Stimulated activated CD8-positive, alpha-beta memory T cell treated with anti-CD3 and anti-CD28 coated beads, Interleukin-7, amount 100 ng/mL, for 4 hours (primary cell): ENCODE results near the gene RNF180.

Experiments
- DNase-seq, 2 donors: peaks; one replicate each; pipeline ENCODE4 v3.0.0-alpha.2; 2020; ENCODE audit warnings: low read depth in 2 of 2

Gene RNF180, protein sequence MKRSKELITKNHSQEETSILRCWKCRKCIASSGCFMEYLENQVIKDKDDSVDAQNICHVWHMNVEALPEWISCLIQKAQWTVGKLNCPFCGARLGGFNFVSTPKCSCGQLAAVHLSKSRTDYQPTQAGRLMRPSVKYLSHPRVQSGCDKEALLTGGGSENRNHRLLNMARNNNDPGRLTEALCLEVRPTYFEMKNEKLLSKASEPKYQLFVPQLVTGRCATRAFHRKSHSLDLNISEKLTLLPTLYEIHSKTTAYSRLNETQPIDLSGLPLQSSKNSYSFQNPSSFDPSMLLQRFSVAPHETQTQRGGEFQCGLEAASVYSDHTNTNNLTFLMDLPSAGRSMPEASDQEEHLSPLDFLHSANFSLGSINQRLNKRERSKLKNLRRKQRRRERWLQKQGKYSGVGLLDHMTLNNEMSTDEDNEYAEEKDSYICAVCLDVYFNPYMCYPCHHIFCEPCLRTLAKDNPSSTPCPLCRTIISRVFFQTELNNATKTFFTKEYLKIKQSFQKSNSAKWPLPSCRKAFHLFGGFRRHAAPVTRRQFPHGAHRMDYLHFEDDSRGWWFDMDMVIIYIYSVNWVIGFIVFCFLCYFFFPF

DNA sequence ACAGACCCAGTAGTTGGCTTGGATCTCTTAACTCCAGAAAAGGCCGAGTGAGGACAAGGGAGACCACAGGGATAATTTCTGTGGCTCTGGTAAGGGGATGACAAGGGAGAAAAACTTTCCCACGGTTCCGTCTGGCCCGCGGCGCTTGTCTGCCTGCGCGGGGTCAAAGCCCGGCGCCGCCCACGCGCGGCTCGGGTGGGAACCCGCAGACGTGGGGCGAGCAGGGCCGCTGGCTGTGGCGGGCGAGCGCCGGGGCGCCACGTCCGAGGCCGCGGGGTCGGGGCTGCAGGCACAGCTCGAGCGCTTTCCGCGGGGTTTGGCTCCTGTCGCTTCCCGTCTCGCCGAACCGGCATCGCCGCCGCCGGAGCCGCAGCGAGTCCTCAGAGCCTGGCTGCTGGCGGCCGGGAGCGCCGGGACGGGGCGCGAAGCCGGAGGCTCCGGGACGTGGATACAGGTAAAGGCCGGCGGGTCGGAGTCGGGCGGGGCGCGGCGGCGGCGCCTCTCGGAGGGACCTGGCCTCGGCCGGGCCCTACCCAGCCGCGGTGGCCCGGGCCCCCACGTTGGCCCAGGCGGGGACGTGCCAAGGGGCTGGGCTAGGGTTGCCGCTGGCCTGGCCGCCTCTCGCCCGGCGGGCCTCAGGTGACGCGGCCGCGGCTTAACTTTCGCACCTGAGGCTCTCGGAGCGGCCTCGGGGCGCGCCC, at the start of gene RNF180:
RNF180 (plus strand) TSS at position 344 of the 701 bp plus-strand sequence. CDS start 34,965 bp downstream, outside the sequence.
- no peak for DNase-seq

DNA sequence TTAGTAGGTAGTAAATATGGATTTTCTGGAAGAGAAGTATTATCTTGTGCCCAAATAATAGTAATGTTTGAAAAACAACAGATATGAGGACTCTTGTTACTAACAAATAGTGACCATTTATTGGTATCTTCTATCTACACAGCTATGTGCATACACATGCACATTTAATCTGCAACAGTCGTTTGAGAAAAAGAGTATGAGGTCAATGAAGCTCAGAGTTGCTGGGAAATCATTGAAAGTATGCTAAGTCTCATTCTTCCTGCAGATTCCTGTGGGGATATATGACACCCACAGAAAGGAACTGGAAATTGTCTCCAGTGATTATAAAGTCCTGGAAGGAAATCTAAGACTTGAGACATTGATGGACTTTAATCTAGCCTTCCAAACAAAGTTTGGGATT, 40.1 kb upstream of the RNF180 start:
- no peak for DNase-seq

DNA sequence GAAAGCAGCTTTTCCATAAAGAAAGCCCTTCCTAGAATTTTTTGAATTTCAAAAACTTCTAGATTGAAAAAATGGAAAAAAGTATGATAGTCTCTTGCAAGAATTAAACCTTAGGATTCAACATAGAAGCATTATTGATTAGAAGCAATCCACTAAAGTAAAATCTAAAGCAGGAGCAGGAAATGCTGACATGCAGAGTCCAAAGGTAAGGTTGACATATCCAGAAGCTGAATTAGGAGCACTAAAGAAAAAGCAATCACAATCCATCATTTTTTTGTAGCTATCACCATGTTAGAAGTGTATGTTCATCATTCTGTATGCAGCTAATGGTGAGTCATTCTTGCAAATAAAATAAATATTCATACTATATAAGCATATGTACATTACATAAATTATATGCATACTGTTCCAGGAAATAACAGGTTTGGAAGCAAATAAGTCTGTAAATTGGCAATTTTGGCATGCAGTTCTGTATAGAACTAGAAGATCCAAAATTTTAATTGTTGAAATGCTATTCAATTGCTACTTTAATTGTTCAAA, 39.4 kb upstream of the RNF180 start:
- no peak for DNase-seq

DNA sequence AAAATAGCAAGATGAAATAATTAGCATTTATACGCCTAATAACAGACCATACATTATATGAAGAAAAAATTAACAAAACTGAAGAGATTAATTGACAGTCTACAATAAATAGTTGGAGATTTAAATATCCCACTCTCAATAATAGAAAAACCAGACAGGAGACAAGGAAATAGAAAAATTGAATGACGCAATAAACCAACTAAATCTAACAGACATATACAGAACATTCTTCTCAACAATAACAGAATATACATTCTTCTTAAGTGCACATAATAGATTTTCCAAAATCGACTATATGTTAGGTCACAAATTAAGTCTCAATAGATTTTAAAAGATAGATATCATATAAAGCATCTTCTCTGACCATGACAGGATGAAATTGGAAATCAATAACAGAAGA, 25.6 kb upstream of the RNF180 start:
- DNase-seq = no peak

DNA sequence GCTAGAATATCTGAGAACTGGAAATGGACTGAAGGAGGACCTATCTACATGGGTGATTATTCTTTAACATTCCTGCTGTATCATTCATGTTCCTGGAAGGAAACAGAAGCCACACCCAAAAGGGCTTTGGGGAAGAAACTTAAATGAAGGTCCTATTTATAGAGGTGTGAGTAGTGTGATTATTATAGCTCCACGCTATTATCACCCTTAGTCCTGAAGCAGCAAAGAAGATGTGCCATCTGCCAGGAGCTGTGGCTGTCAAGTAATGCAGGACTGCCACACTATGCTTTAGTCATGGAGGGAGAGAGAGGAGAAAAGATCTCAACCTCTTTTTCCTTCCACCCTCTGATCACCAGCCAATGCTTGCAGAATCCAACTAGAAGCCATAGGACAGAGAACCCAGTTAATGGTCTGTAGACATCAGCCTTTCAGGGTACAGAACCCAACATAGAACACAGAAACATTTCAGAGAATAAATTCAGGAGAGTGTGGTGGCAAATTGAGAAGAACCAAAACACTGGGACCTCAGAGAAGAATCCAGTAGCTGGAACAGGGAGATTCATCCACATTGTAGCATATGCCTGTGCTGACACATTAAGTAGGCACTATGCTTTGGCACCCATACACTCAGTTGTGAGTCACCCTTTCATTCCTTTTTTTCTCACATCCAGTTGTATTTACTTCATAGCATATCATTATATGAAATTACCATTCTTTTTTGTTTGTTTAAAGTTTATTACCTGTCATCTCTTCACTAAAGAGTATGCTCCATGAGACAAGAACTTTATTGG, 21.0 kb upstream of the RNF180 start:
- no peak for DNase-seq

DNA sequence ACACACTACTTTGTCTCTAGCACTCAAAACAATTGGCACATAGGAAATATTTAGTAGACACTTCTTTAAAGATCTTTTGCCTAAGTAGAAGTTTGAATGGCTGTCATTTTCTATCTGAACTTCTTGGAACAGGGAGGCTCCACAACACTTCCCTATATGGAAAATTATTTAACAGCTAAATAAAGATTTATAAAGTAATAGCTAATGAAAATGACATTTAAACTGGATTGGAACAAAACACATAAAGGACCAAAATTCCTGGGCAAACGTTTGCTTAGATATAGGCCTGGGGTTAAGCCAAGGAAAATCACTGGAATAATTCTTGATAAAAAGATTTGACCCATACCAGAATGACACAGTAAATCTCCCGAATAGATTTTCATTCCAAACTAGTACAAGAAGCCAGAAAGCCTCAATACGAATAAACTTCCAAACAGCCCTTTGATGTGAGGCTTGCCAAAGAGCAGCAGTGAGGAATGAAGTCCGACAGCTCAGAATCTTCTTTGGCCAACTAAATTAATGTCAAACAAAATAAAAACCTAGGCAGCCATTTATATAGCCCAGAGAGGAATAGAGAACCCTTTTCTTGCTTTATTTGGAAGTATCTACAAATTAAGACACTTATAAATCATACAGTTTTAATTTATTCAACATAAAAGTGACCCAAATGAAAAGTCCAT, 20.3 kb upstream of the RNF180 start:
- no peak for DNase-seq

DNA sequence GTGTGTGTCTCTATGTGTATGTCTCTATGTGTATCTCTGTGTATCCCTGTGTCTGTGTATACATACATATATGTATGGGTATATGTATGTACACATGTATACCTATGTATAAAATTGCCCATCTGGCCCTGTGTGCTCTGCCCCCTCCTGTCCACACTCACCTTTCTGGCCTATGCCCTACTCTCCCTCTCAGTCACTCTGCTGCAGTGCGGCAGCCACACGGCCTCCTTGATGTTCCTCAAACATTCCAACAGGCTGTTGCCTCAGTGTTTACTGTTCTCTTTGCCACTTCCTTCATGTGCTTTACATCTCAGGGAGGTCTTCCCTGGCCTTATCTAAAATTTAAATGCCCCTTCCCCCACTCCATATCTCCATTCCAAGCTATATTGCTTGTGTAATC, 18.3 kb upstream of the RNF180 start:
- DNase-seq = no peak

DNA sequence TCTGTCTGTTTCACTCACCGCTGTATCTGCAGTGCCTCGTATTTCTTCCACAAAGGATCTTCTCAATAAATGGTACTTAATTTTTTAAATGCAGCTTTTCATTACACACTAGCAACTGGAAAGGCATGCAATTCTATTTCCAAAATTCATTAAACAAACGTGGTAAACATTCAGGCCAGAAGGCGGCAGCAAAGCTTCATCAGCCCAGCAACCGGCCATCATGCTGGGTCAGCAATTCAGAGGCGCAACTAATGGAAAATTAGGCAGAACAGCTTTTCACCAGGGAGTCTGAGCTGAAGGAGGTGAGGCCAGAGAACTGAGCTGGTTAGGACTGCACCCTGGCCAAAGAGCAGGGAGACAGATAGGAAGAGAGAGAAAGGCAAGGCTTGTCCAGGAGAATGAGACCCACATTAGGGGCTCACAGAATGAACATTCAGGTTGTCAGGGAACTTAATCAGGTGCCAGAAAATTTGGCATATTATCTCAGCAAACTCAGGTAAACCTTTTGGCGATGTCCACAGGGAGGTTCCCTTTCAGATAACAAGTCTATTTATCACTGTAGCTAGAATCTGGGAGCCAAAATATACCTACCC, 17.7 kb upstream of the RNF180 start:
- DNase-seq = no peak

DNA sequence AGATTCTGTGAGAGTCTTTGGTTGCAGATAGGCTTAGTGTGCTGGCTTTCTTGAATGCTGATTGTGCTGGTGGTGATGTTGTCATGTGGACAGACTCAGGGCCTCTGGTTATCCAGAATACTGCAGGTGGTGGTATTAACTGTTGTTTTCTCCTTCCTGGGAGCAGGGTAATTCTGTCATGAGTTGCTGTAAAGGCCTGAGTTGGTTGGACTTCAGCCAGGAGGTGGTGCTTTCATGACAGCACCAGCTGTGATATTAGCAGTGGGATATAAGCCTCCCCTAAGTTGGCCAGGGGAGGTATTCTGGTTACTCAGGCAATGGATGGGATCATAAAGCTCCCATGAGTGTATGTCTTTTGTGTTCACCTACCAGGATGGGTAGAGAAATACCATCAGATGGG, 16.4 kb upstream of the RNF180 start:
- DNase-seq = no peak

DNA sequence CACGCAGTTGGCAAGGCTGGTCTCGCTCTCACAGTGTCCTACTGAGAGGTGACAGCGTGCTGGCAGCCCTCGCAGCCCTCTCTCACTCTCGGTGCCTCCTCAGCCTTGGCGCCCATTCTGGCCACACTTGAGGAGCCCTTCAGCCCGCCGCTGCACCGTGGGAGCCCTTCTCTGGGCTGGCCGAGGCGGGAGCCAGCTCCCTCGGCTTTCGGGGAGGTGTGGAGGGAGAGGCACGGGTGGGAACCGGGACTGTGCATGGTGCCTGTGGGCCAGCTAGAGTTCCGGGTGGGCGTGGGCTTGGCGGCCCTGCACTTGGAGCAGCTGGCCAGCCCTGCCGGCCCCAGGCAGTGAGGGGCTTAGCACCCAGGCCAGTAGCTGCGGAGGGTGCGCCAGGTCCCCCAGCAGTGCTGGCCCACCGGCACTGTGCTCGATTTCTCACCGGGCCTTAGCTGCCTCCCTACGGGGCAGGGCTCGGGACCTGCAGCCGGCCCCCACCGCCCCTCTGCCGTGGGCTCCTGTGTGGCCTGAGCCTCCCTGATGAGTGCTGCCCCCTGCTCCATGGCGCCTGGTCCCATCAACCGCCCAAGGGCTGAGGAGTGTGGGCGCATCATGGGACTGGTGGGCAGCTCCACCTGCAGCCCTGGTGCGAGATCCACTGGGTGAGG, 15.7 kb upstream of the RNF180 start:
- no peak for DNase-seq

DNA sequence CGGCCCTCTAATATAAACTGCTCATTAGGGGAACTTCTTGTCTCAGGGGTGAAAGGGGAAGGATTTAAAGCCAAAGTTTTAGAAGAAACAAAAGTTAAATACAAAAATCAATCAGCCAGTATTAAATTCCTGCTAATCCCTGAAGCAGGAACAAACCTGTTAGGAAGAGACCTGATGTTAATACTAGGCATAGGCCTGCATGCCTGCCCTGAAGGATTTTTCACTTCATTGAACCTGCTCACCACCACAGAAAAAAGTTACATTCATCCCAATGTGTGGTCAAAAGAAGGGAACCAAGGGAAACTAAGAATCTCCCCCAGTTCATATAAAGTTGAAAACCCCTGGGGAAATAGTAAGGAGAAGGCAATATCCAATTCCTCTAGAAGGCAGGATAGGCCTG, 9.4 kb upstream of the RNF180 start:
- DNase-seq = no peak

DNA sequence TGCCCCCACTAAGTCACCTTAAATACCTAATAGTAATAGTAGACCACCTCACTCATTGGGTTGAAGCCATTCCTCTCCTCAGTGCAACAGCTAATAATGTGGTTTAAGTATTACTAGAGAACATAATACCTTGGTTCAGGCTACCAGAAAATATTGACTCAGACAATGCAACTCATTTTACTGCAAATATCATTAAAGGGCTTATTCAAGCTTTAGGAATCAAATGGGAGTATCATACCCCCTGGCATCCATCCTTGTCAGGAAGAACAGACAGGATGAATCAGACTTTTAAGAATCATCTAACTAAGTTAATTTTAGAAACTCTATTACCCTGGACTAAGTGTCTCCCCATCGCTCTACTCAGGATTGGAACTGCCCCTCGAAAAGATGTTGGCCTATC, 6.8 kb upstream of the RNF180 start:
- DNase-seq = no peak

DNA sequence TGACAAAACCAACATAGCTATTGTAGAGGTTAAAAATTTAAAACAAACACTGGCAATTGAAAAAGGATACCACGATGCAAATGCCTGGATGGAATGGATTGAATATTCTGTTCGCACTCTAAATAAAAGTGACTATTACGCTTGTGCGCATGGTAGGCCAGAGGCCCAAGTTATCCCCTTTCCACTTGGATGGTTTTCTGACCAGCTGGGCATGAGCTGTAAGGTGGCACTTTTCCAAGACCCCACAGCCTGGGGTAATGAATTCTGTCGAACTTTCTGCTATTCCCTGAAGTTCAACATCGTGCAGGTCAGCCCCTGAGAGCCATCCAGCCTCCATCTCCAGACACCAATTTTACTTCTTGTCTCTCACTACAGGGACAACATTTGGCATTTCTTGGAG, 5.4 kb upstream of the RNF180 start:
- DNase-seq = no peak

DNA sequence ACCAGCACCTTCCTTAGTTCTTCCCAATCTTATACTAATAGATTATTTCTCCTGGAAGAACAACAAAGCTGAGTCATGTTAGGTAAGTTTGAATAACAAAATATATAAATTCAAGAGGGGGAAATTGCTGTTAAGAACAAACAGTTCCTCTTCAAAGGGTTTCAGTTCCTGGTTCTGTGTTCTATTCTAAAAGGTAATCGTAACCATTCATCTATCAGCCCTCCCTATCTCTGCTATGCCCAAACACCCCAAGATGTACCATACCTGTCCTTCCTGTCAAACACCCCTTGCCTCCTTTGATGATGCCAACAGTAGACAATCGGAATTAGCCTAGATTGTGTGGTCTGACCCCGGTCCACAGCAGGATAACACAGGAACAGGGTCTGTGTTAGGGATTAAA, 4.2 kb upstream of the RNF180 start:
- no peak for DNase-seq

DNA sequence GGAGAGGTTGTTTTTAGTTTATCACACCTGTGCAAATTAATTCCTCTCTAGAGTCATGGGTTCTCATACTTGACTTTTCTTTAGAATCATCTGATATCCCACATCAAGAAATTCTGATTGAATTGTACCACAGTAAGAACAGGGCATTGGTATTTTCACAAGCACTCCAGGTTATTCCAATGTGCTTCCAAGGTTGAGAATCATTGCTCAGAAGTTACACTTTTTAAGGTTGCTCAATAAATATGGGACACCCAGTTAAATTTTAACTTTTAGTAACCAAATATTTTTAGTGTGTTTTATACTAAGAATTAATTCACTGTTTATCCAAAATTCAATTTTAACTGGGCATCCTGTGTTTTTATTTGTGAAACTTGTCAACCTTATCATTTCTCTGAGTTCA, 2.5 kb upstream of the RNF180 start:
- DNase-seq = no peak

DNA sequence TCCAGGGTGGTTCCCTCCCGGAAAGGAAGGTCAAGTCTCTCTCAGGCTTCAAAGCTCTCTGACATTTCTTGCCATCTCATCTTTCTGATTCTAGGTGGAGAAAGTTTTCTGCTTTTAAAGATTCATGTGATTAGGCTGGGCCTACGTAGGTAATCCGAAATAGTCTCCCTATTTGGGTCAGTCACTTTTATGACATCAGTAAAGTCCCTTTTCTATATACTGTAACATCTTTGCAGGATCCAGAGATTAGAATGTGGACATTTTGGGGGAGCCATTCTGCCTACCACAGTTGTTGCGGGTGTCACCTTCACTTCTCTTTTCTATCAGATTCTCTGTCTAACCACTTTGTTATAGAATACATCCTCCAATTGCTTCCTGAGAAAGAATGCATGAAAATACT, 1.9 kb upstream of the RNF180 start:
- no peak for DNase-seq

DNA sequence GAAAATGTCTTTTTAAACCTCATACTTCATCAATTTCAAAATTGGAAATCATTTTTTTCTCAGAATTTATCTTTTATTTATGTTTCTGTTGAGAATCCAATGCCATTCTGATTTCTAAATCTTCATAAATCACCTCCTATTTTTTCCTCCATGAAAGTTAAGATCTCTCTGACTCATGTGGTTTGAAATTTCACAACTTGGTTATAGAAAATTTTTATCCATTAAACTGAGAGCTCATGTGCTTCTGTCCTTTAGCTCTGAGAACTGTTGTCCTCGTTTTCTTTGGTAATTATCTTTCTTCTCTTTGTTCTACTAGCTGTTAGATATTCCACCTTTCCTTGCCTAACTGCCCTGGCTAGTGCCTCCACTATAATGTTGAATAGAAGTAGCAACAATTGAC, 1.5 kb upstream of the RNF180 start:
- no peak for DNase-seq

DNA sequence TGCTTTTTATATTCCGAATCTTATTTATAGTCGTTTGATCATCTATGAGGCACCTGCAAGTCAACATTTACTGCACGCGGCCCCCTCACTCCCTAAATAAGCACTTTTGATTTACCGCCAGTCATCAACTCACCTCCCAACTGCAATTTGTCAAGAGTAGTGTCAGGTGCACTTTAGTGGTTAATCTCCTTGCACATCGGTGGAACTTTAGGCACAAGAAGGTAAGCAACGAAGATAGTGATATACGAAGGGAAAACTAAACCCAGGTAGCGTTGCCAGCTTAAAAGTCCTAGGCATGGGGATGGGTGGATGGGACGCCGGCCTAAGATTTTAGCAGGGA, 513 bp upstream of the RNF180 start:
- no peak for DNase-seq

DNA sequence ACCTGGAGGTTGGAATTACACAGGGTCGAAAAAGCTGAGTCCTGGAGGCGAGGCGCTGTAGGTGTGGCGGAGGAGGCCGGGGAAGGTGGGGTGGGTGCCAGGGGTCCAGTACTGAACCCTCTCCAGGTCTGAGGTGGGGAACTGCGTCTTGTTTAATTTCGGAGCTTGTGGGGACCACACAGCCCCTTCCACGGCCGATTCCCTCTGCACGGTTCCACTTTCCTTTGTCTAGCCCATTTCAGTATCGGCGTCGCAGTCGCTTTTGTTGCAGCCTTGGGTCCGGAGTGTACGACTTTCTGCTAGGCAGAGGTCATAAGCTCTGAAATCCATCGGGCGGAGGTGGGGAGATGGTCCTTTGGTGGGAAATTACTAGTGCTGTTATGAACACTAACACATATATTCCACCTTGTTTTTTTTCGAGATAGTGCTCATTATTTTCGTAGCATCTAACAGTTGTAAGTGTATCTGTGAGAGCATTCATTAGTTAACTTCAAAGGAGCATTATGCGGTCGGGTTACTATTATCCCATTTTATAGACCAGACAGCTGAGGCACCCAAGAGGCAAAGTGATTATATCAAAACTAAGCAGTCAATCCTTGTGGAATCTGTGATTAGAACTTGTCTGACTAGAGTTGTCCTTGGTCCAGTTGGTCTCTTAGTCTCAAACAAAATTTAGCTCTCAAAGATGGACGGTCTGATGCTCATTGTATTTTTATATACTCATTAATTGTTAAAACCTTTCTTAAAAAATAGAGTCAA, 737 bp downstream of the RNF180 start:
- no peak for DNase-seq

DNA sequence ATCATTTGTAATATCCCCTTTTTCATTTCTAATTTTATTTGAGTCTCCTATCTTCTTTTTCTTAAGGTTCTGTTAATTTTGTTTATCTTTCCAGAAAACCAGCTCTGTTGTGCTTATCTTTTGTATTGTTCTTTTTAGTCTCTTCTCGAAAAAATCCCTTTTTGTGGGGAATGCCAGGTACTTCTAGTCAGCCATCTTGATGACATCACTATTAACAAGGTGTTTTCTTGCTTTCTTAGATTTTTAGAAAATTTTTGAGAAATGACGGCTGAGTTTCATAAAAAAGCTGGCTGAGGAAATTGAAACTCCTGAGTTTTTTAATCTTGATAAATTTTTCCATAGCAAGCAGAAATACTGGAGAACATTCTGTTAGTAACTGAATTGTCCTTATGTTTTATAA, 10.7 kb downstream of the RNF180 start:
- DNase-seq = no peak
